Measurements from ENCODE around the gene SHLD1. TPM values are rescaled to one million over a fixed set of nuclear protein-coding genes. Genes with fewer than 3 reads are reported as not detected.

The SHLD1 gene
- total RNA-seq, 2 donors from 2014 or later, result 4.0 to 6.6 TPM

GRCh38 chr20:5767493-5768098 is 17.4 kb downstream of the SHLD1 start:
- Mint-ChIP-seq H3K27ac (no peak overlapping the region), H3K36me3 (ENCODE audit: low read depth) (peaks cover 2% of the 10 kb centered on the region), H3K4me3 (no peak overlapping the region), H3K9me3 (no peaks in the 10 kb centered on the region), H3K4me1 (peaks cover 4% of the 10 kb centered on the region), H3K27me3 (ENCODE audit: insufficient read depth) (no peaks in the 10 kb centered on the region)
- H3K36me3 ChIP-seq (ENCODE audit: control insufficient read depth, insufficient read depth, low read length), result no peaks in the 10 kb centered on the region
- no peak for TF ChIP-seq CTCF (conservative IDR thresholded peaks at IDR 0.05)
- H3K9ac ChIP-seq (ENCODE audit: extremely low read depth, low read length, poor library complexity, severe bottlenecking), result no peak overlapping the region
- no peaks in the 10 kb centered on the region for H3K4me1 ChIP-seq (ENCODE audit: control insufficient read depth, insufficient read depth, low read length)
- H3K27ac ChIP-seq (ENCODE audit: low read depth, low read length), result no peak overlapping the region
- no peak overlapping the region for H3K4me3 ChIP-seq (ENCODE audit: low read length)
- no peaks in the 10 kb centered on the region for H3K9me3 ChIP-seq (ENCODE audit: control insufficient read depth, low read length)
- WGBS, 2 experiments (ENCODE audit: insufficient coverage in 1 of 2, insufficient read length in 1 of 2), result 88 to 95% methylated on average over 9 of the region's 9 CpGs
- H3K27me3 ChIP-seq (ENCODE audit: control insufficient read depth, insufficient read depth, low read length, poor library complexity, severe bottlenecking), result no peaks in the 10 kb centered on the region
- no peak for DNase-seq

- no peak overlapping the region for H3K4me3 Mint-ChIP-seq
- DNase-seq, result no peak
- Histone ChIP-seq H3K27me3 (ENCODE audit: control insufficient read depth, insufficient read depth, low read length, poor library complexity, severe bottlenecking) (no peaks in the 10 kb centered on the region), H3K9me3 (ENCODE audit: control insufficient read depth, low read length) (no peaks in the 10 kb centered on the region), H3K4me1 (ENCODE audit: control insufficient read depth, insufficient read depth, low read length) (no peaks in the 10 kb centered on the region), H3K9ac (ENCODE audit: extremely low read depth, low read length, poor library complexity, severe bottlenecking) (no peak overlapping the region), H3K4me3 (ENCODE audit: low read length) (no peak overlapping the region), H3K27ac (ENCODE audit: low read depth, low read length) (no peak overlapping the region), H3K36me3 (ENCODE audit: control insufficient read depth, insufficient read depth, low read length) (no peaks in the 10 kb centered on the region)
- no peak overlapping the region for H3K27ac Mint-ChIP-seq
- H3K27me3 Mint-ChIP-seq (ENCODE audit: insufficient read depth), result no peaks in the 10 kb centered on the region
- H3K4me1 Mint-ChIP-seq, result peaks cover 10% of the 10 kb centered on the region
- no peaks in the 10 kb centered on the region for H3K9me3 Mint-ChIP-seq
- 97 to 100% methylated on average over 2 to 3 of the region's 3 CpGs for WGBS, 2 experiments (ENCODE audit: insufficient coverage in 1 of 2, insufficient read length in 1 of 2)
- peaks cover 15% of the 10 kb centered on the region for H3K36me3 Mint-ChIP-seq (ENCODE audit: low read depth)
- no peak for TF ChIP-seq CTCF (conservative IDR thresholded peaks at IDR 0.05)
Measured at GRCh38 chr20:5770231-5770986, 20.2 kb downstream of the SHLD1 start.

GRCh38 chr20:5770987-5771318 is 20.8 kb downstream of the SHLD1 start:
- no peaks in the 10 kb centered on the region for H3K4me1 ChIP-seq (ENCODE audit: control insufficient read depth, insufficient read depth, low read length)
- Mint-ChIP-seq H3K9me3 (no peaks in the 10 kb centered on the region), H3K27me3 (ENCODE audit: insufficient read depth) (no peaks in the 10 kb centered on the region), H3K27ac (no peak overlapping the region), H3K36me3 (ENCODE audit: low read depth) (peaks cover 16% of the 10 kb centered on the region), H3K4me3 (no peak overlapping the region), H3K4me1 (peaks cover 10% of the 10 kb centered on the region)
- no peak for TF ChIP-seq CTCF (conservative IDR thresholded peaks at IDR 0.05)
- H3K9me3 ChIP-seq (ENCODE audit: control insufficient read depth, low read length), result no peaks in the 10 kb centered on the region
- no peaks in the 10 kb centered on the region for H3K27me3 ChIP-seq (ENCODE audit: control insufficient read depth, insufficient read depth, low read length, poor library complexity, severe bottlenecking)
- no peaks in the 10 kb centered on the region for H3K36me3 ChIP-seq (ENCODE audit: control insufficient read depth, insufficient read depth, low read length)
- no peak overlapping the region for H3K27ac ChIP-seq (ENCODE audit: low read depth, low read length)
- H3K9ac ChIP-seq (ENCODE audit: extremely low read depth, low read length, poor library complexity, severe bottlenecking), result no peak overlapping the region
- H3K4me3 ChIP-seq (ENCODE audit: low read length), result no peak overlapping the region
- WGBS, 2 experiments (ENCODE audit: insufficient coverage in 1 of 2, insufficient read length in 1 of 2), result 93 to 100% methylated on average over 1 of the region's 1 CpG
- no peak for DNase-seq

All from endodermal cell (in vitro differentiated cells).